IPS-NIHi7 (cell line): ENCODE measurements around the gene PUS10.
"Not testable (repeated sequence)": the region's sequence is repeated elsewhere in the genome, so short reads cannot be mapped to it uniquely, and the experiment has no call there.

Source experiments
- DNase-seq: peaks from one replicate; pipeline ENCODE4 v3.0.0; 2012; ENCODE audit warnings: mixed read lengths; ENCODE audit errors: extremely low spot score

Gene PUS10, protein sequence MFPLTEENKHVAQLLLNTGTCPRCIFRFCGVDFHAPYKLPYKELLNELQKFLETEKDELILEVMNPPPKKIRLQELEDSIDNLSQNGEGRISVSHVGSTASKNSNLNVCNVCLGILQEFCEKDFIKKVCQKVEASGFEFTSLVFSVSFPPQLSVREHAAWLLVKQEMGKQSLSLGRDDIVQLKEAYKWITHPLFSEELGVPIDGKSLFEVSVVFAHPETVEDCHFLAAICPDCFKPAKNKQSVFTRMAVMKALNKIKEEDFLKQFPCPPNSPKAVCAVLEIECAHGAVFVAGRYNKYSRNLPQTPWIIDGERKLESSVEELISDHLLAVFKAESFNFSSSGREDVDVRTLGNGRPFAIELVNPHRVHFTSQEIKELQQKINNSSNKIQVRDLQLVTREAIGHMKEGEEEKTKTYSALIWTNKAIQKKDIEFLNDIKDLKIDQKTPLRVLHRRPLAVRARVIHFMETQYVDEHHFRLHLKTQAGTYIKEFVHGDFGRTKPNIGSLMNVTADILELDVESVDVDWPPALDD

DNA sequence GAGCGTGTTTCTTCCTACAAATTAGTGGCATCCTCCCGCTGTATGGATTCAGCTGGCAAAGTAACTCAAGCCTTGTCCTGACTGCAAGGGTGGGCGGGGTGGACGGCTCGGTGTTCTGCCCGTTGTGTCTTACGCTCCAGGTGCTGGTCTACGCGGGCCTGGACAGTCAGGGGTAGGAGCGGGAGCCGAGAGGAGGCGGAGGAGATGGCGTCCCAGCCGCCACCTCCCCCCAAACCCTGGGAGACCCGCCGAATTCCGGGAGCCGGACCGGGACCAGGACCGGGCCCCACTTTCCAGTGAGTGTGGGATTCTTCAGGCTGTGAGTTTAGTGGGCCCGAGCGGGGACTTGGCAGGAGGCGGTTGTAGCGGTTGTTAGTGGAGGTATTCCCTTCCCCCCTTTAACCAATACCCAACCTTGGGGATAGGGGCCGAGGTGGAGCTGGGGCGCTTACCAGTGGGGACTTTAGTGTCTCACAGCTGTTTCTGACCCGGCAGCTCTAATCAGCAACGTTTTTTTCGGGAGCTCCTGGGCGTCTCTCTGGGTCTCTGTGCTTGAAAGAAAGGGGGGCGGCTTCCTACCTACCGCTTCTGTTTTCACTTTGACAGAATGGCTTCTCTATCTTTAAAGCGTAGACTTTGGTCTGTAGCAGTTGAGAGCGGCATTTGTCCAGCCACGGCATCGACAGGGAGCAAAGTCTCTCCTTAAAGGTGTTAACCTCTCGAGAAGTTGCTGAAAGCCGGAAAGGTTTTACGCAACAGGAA lies at the start of gene PUS10, which contains the start of gene PEX13:
PUS10 (minus strand) TSS at position 700 of the 762 bp plus-strand sequence. CDS start 6,365 bp downstream, outside the sequence.
PEX13 (plus strand) TSS at position 165 of the 762 bp plus-strand sequence; CDS start at position 205, 40 bp downstream.
- peak; percentile 88 for DNase-seq

DNA sequence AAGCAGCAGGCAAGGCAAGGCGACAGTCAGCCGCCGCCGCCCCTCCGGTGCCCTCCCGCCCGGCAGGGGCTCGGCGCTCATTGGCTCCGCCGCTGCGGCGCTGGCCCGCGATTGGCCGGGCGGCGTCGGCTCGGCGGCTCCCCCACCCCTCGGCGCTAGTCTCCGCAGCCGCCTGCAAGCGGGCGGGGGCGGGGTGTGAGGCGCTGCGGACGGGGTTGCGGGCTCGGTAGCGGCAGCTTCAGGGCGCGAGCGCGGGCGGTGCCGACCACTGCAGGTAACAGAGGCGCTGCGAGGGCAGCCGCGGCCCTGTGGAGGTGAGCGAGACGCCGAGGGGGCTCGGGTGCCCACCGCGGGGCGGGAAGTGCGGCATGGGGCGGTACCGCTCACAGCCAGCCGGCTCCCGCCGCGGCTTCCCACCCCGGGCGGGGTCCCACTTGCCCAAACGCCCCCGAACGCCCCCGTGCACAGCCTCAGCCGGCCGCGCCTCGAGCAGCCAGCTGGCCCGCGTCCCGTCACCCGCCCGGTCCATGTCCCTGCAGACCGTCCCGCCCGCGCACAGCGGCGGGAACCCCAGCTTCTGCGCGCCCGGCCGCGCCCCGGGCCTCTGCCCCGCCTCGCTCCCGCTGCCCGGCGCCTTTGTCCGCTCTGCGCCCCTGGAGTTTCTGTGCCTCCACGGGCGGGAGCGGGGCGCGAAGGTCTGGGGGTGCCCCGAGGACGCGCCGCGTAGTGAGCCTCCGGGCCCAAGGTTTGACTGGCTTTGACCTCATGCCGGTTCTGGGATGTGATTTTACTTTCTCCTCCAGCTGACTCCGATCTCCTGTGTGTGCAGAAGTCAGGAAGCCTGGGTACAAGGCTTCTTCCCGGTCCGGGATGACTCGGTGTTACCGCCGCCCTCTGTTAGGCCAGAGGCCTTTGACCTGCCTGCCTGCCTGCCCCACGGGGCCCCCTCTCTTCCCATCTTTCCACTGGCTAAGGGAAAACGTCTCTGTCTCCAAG lies 48.0 kb upstream of the PUS10 start, which contains the start of gene SANBR:
SANBR (plus strand) TSS at position 158 of the 996 bp plus-strand sequence. CDS start 4,480 bp downstream, outside the sequence.
- DNase-seq = peak; percentile 98

DNA sequence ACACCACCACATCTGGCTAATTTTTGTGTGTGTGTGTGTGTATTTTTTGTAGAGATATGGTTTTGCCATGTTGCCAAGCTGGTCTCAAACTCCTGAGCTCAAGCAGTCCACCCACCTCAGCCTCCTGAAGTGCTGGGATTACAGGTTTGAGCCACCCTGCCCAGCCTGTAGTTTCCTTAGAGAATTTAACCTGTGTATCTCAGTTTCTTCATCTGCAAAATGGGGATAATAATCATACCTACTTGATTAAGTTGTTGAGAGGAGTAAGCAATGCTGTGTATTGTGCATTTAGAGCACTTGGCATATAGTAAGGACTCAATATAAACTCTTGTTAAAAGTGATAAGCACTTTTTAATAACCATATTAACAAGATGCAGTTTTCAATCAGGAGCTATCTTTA lies 41.3 kb upstream of the PUS10 start:
- DNase-seq = no peak

DNA sequence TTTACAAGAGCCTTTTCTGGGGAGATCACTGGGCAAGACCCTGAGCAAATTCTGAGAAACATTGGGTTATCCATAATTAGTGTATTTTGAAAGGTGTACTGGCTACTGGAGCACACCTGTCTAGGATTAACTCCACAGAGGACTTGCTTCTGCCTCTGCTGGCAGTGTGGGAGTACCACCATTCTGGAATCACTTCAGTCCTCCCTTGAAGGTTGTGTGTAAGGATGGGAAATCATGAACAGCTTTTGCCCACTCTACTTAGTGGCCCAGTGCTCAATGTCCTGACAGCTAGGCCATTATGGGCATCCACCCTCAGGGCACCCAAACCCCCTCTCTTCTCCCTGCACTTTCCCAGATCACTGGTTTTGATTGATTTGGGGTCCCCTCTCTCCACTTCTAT lies 39.5 kb upstream of the PUS10 start:
- no peak for DNase-seq

DNA sequence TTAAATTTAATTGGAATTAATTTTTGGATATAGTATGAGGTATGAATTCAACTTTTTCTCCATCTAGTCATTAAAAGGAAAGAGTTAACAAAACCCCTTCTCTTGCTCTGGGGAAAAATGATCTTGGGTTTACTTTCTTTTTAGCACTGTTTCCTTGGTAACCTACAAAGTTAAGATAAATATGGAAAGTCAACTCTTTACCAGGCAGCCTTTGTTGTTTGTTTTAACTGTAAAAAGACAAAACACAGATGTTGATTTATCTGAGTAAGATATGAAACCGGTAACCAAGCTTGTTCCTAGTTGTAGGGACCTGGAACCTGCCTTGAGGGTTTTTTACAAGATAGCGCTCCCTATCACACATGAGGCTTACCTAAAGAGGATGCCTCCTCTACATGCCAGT lies 37.5 kb upstream of the PUS10 start:
- no peak for DNase-seq

DNA sequence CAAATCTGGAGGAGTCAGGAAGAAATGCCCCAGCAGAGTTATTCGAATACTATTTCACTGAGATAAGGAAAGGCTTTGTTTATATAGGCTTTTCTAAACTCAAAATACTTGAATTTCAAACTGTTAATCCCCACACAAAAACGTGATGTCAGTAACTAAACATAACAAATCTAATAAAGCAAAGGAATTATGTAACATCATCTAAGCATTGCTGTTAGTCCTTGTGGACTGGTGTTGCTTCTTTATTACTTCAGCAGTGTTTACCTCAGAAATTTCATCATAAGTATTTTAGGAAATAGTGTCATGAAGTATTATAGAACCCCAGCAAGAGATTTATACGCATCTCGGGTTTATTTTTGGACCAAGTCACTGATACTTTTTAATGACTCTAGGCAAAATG lies 27.9 kb upstream of the PUS10 start:
- DNase-seq = no peak

DNA sequence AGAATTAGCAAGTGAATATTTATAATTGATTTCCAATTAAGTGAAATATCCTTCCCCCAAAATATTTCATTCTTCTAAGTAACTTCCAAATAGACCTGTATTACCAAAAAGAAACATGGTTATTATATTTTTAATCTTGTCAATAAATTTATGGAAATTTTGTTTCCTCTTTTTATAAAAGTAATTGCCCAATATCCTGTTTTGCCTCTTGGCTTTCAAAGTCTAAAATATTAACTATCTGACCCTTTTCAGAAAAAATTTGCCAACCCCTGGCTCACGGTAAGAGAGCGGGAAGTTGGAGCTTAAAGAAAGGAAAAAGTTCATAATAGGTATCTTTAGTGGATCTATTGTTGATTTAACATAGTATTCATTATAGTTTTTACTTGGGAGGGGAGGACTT lies 27.2 kb upstream of the PUS10 start:
- DNase-seq = no peak

DNA sequence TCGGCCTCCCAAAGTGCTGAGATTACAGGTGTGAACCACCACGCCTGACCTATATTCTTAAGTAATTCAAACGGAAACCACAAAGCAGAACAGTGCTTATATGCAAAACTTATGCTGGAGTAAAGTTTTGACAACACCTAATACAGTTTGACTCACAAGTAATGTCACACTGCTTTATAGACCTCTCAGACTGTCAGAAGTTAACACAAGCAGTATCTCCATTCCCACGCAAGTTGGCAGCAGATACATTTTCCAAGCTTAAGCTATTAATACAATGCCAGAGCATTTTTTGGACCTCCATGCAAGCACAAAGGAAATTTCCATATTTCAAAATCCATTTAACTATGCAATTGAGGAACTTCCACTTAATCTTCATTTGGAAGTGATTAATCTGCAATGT lies 26.6 kb upstream of the PUS10 start:
- no peak for DNase-seq

DNA sequence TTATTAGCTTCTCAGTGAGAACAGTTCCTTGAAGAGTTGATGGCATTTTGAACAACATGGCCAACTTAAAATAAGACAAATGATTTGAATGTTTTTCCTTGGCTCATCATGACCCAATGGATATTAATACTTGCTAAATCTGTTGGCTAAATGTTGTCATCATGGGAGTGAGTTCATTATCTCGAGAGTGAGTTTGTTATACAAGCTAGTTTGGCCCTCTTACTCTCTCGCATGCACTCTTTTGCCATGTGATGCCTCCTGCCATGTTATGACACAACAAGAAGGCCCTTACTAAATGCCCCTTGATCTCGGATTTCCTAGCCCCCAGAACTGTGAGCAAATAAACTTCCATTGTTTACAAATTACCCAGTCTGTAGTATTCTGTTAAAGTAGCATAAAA lies 24.8 kb upstream of the PUS10 start:
- no peak for DNase-seq

DNA sequence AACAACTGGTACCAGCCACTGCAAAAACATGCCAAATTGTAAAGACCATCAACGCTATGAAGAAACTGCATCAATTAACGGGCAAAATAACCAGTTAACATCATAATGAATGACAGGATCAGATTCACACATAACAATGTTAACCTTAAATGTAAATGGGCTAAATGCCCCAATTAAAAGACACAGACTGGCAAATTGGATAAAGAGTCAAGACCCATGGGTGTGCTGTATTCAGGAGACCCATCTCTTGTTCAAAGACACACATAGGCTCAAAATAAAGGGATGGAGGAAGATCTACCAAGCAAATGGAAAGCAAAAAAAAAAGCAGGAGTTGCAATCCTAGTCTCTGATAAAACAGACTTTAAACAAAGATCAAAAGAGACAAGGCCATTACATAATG lies 18.6 kb upstream of the PUS10 start:
- DNase-seq = not testable (repeated sequence)

DNA sequence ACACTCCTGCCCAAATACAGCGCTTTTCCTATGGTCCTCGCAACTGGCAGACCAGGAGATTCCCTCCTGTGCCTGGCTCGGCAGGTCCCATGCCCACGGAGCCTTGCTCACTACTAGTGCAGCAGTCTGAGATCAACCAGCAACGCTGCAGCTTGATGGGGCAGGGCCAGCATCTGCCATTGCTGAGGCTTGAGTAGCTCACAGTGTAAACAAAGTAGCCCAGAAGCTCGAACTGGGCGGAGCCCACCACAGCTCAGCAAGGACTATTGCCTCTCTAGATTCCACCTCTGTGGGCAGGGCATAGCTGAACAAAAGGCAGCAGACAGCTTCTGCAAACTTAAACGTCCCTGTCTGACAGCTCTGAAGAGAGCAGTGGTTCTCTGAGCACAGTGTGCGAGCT lies 16.5 kb upstream of the PUS10 start:
- not testable (repeated sequence) for DNase-seq

DNA sequence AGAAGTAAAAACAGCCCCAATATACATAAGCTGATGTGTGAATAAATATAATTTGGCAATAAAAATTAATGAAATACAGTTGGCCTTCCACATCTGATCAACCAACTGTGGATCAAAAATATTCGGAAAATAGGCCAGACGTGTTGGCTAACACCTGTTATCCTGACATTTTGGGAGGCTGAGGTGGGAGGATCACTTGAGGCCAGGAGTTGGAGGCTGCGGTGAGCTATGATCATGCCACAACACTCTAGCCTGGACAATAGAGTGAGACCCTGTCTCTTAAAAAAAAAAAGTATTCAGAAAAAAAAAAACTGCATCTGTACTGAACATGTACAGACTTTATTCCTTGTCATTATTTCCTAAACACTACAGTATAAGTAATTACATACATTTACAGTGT lies 11.5 kb upstream of the PUS10 start:
- DNase-seq = no peak

DNA sequence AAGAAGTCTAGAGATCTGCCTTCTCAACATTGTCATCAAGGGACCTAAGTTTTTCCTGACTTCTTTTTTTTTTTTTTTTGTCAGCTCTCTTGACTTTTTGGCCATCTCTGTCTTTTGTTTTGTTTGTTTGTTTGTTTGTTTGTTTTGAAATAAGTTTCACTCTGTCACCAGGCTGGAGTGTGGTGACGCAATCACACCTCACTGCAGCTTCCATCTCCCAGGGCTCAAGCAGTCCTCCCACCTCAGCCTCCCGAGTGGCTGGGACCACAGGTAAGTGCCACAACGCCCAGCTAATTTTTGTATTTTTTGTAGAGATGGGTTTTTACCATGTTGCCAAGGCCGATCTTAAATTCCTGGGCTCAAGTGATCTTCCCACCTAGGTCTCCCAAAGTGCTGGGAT lies 5.6 kb upstream of the PUS10 start:
- DNase-seq = no peak

DNA sequence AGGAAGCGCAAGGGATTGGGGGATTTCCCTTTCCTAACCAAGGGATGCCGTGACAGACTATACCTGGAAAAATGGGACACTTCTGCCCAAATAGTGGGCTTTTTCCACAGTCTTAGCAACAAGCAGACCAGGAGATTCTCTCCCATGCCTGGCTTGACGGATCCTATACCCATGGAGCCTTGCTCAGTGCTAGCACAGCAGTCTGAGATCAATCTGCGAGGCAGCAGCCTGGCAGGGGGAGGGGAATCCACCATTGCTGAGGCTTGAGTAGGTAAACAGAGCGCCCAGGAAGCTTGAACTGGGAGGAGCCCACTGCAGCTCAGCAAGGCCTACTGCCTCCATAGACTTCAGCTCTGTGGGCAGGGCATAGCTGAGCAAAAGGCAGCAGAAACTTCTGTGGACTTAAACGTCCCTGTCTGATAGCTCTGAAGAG lies 3.2 kb upstream of the PUS10 start:
- DNase-seq = no peak

DNA sequence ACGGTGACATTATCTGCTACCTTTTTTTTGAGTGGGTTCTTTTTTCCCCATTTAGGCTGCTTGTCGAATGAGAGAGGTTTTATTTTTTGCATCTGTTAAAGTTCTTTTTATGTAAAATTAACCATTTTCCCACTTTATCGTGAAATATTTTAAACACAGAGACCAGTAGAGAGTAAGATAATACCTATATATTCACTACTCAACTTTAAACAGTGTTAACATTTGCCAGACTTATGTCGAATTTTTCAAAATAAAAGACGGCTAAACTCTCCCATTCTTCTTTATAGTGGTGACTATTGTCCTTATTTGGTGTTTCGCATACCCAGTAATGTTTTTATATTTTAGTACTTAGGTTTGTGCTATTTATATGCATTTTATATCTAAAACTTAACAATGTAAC lies 743 bp upstream of the PUS10 start:
- DNase-seq = no peak

DNA sequence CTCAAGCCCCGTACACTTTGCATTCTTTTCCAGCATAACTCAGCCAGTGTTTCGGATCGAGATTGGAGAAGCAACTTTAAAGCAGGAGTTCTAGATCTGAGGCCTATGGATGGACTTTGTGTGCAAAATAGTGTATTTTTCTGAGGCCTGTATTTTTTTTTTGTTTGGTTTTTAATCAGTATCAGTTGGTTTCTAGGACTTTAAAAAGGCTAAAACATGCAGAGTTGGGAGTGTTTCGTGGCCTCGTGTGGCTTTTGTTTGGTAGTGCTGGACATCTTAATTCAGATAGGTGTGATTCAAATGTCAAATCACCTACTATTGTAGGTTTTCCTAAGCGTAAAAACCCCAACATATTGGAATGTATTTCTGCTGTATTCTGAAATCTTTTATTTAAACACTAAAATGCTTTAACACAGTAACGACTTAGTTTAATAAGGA lies 282 bp upstream of the PUS10 start:
- no peak for DNase-seq

DNA sequence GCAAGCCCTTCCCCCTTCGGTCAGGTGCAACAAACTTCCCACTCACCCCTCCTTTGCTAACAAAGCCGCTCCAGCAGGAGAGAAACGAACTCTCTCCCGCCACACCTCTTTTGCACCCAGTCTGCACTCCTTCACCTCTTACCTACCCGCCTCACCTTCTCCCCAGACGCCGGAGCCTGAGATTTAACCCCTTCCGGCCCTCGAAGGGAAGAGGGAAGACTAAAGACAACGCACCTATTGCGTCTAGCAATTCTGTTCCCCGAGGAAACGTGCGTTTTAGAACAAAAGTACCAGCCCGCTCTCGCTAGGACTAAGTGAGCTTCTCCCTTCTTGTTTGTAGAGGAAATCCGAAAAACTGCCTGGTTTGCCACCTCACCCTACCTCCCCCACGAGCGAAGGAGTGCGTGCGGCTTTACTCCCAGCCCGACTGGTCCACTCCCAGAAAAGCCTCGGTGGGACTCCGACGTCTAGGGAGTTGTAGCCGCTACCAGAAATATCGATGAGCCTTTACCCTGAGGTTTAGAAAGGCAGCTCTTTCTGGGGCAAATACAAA lies 976 bp downstream of the PUS10 start:
- DNase-seq = peak; percentile 86

DNA sequence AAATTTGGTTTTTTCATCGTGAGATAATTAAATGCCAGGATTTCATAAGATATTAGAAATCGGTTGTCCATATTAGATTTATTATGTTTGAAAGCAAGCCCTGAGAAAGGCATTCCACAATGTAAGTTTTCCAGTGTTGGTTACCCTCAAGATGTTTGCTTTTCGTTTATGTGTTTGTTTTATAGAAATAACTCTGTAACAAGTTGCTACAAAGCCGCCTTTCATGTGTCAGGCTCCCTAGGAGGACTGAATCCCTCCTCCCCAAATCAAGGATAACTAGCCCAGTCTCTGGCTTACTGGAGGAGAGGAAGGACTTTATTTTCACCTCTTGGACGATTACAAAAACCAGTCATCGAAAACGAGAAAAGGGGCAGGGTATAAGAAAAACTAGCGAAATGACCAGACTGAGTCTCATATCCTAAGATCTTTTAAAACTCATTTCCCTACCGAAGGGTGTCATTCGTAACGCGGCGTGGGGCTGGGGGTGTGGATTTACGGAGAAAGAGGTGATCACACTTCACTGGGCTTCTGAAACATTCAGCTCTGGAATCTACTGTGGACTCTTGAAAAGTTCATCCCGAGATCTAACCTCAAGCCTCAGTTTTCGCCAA lies 1.6 kb downstream of the PUS10 start:
- DNase-seq = peak; percentile 16

DNA sequence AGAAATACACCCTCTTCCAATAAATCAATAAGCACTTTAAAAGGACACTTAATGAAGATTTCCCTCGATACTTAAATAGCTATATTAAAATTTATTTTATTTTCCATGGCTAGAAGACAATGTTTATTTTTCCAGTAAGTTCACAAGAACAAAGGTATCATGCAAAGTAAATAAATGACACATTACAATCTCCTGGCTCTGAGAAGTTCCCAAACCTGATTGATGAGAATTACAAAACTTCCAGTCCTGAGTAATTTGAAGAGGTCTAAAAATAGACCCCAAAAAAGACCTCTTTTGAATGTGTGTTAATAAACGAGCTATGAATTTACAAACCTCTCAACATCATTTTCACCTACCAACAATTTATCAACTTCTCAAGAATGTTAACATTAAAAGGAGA lies 2.1 kb downstream of the PUS10 start:
- no peak for DNase-seq

DNA sequence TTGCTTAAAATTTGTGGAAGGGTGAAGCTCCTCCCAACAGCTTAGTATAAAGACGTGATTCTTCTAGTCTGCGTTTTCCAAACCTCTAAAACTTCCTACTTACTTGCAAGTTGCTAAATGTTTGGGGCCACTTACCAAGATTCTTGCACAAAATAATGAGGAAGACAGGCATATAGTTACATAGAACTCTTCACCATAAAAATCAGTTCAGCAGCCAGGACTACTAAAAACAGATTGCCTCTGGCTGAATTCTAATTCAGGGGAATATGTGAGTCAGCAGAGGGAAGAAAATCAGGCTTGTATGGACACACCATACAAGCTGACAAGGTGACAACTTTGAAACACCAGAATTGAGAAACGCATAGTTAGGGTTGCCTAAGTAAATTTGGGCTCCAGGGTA lies 3.3 kb downstream of the PUS10 start:
- DNase-seq = no peak
